Breast epithelium (tissue), 3 donors: ENCODE measurements around the gene VAV3.

Experiments
- CTCF ChIP-seq, 3 donors: fragments of 450-650 bp; IDR thresholded peaks; one replicate each; pipeline ENCODE4 v1.5.1; 2016 to 2017; ENCODE audit warnings: antibody characterized with exemption in 3 of 3, mild to moderate bottlenecking in 3 of 3, moderate library complexity in 3 of 3
- POLR2A ChIP-seq: fragments of 450-650 bp; IDR thresholded peaks from one replicate; pipeline ENCODE4 v1.6.1; 2016; ENCODE audit warnings: antibody characterized with exemption, mild to moderate bottlenecking, moderate library complexity

DNA sequence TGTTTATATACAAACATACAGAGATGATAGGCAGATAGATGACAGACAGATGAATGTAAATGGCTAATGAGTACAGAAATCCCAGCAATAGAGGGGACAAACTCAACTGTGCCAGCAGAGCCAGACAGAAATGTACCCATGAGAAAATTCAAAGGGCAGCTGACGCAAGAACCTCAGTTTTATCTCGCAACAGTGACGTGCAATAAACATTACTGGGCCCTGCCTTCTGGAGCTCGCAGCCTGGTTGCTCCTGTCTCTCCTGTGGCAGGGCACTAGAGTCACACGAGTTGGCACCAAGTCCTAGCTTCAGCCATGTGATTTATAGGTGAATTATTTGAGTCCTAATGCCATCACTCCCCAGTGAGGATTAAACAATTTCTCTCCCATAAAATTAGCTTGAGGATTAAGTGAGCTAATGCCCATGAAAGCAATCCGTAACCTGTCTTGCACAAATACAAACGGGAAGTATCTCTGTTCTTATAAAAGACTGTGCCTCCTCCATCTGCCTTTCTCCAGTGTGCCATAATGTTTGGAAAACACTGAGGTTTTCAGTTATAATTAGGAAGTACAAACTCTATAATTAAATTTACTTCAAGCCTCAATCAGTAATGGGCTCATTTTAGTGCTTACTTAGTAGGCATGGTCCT, 50.7 kb downstream of the VAV3 start:
- TF ChIP-seq CTCF (IDR thresholded peaks at IDR 0.05) (no peak), POLR2A (no peak)
